K562 (cell line): ENCODE data around the gene FRAT2. TPM values are rescaled to one million over a fixed set of nuclear protein-coding genes. Genes with fewer than 3 reads are reported as not detected.
A peak's percentile ranks its signal among the peaks of the same experiment; 100 is the strongest.

Source experiments
- CREBBP ChIP-seq: IDR thresholded peaks from one replicate; pipeline ENCODE4 v1.6.1; 2012; ENCODE audit warnings: low read depth, mild to moderate bottlenecking, control low read depth, inconsistent platforms, low read length
- DMBX1 ChIP-seq: fragments of 250-450 bp; sonication (Bioruptor Pico); IDR thresholded peaks from 2 replicates; pipeline ENCODE4 v1.8.0; 2022; ENCODE audit warnings: inconsistent platforms, mild to moderate bottlenecking, moderate library complexity, borderline replicate concordance
- E2F4 ChIP-seq: sonication (generic); formaldehyde crosslinking; IDR thresholded peaks from 2 replicates; pipeline ENCODE4 v1.8.0; 2022; ENCODE audit warnings: mild to moderate bottlenecking, low read depth, missing genetic modification reagents
- FOXK1 ChIP-seq: sonication (generic); formaldehyde crosslinking; IDR thresholded peaks from 2 replicates; pipeline ENCODE4 v1.8.0; 2022; ENCODE audit warnings: missing genetic modification reagents, mild to moderate bottlenecking, borderline replicate concordance
- HCFC1 ChIP-seq: IDR thresholded peaks from 2 replicates; pipeline ENCODE4 v1.6.1; 2012; ENCODE audit warnings: low read depth, low read length, improper control_type of control experiment
- MBD2 ChIP-seq: sonication (generic); IDR thresholded peaks from 2 replicates; pipeline ENCODE4 v1.6.1; 2016; ENCODE audit warnings: low read depth, borderline replicate concordance
- NFIC ChIP-seq: fragments of 450-650 bp; IDR thresholded peaks from 2 replicates; pipeline ENCODE4 v1.6.1; 2017; ENCODE audit warnings: mild to moderate bottlenecking, inconsistent platforms
- NFIX ChIP-seq: fragments of 250-450 bp; sonication (Bioruptor Pico); IDR thresholded peaks from 2 replicates; pipeline ENCODE4 v1.4.0; 2020; ENCODE audit warnings: low read depth, mild to moderate bottlenecking, moderate library complexity
- NFXL1 ChIP-seq: fragments of 450-650 bp; formaldehyde crosslinking; IDR thresholded peaks from 2 replicates; pipeline ENCODE4 v1.4.0; 2021; ENCODE audit warnings: mild to moderate bottlenecking
- NKRF ChIP-seq: fragments of 450-650 bp; IDR thresholded peaks from 2 replicates; pipeline ENCODE4 v1.6.1; 2016; ENCODE audit warnings: borderline replicate concordance
- PTTG1 ChIP-seq: fragments of 450-650 bp; IDR thresholded peaks from 2 replicates; pipeline ENCODE4 v1.6.1; 2016; ENCODE audit warnings: low read depth, mild to moderate bottlenecking, missing genetic modification characterization, missing compliant biosample characterization
- SPI1 ChIP-seq: IDR thresholded peaks from 2 replicates; pipeline ENCODE4 v1.6.1; 2011; ENCODE audit warnings: low read depth, low read length, control low read depth, borderline replicate concordance
- SRSF3 ChIP-seq: fragments of 200-400 bp; formaldehyde crosslinking; IDR thresholded peaks from 2 replicates; pipeline ENCODE4 v1.6.1; 2016; ENCODE audit warnings: mild to moderate bottlenecking, low read length, moderate library complexity; ENCODE audit not compliant: insufficient read depth
- SUPT5H ChIP-seq: fragments of 450-650 bp; IDR thresholded peaks from 2 replicates; pipeline ENCODE4 v1.6.1; 2016
- TBP ChIP-seq: optimal IDR thresholded peaks from 2 replicates; pipeline ENCODE3; 2011; ENCODE audit warnings: low read depth, low read length, improper control_type of control experiment
- TFAP4 ChIP-seq: sonication (generic); formaldehyde crosslinking; IDR thresholded peaks from 2 replicates; pipeline ENCODE4 v1.8.0; 2022; ENCODE audit warnings: missing genetic modification reagents, mild to moderate bottlenecking, moderate library complexity, borderline replicate concordance
- ZBTB12 ChIP-seq: fragments of 250-450 bp; sonication (Bioruptor Pico); IDR thresholded peaks from 2 replicates; pipeline ENCODE4 v1.4.0; 2020
- ZFP91 ChIP-seq: sonication (generic); formaldehyde crosslinking; IDR thresholded peaks from 2 replicates; pipeline ENCODE4 v1.8.0; 2022; ENCODE audit warnings: mild to moderate bottlenecking, missing genetic modification reagents
- ZNF253 ChIP-seq: fragments of 250-450 bp; sonication (Bioruptor Pico); conservative IDR thresholded peaks from 2 replicates; pipeline ENCODE4 v1.6.1; 2021; ENCODE audit warnings: mild to moderate bottlenecking
- ZNF764 ChIP-seq: fragments of 250-450 bp; sonication (Bioruptor Pico); IDR thresholded peaks from 2 replicates; pipeline ENCODE4 v1.4.0; 2020; ENCODE audit warnings: low read depth, mild to moderate bottlenecking, moderate library complexity
- ZSCAN29 ChIP-seq: fragments of 450-650 bp; IDR thresholded peaks from 2 replicates; pipeline ENCODE4 v1.6.1; 2017
- polyA plus RNA-seq, 8 experiments: library from polyadenylated mRNA; depleted of rRNA in 4 of 8; stranded (reverse) in 5 of 8; unstranded in 3 of 8; fragments of >200 nt; fragmentation: Nextera tagmentation in 2 of 8; fragmentation: Illumina TruSeq in 1 of 8; extraction: Ambion mirVana in 2 of 8; extraction: Trizol in 1 of 8; gene quantifications; 2 replicates each; pipeline versions ENCODE4 v1.2.1 to v1.2.3, GENCODE V29; 2011 to 2014; ENCODE audit warnings: inconsistent platforms in 1 of 8, missing spikeins in 1 of 8
- total RNA-seq, 7 experiments: library from RNA; depleted of rRNA in 6 of 7; stranded (reverse); fragments of >200 nt in 6 of 7; fragmentation: Illumina TruSeq in 2 of 7; extraction: Trizol in 2 of 7; gene quantifications; 2 replicates each; pipeline versions ENCODE4 v1.2.1 to v1.2.3, GENCODE V29; 2011 to 2021; ENCODE audit warnings: low replicate concordance in 1 of 7

FRAT2 gene
- total and polyA plus RNA-seq, 9 of the 15 experiments (the other 6 are each of a cell fraction or from before 2014, with no cell fraction given), result 4.3 to 31.7 (median 19.5) TPM

- TF ChIP-seq ZBTB12 (CRISPR knock-in tag) (no peak), ZSCAN29 (no peak), FOXK1 (CRISPR knock-in tag) (no peak), NFXL1 (no peak), ZNF764 (CRISPR knock-in tag) (no peak), SPI1 (peak; percentile 62; the same call in 1 of the 2 replicates), DMBX1 (no peak), TBP (peak; percentile 78), NFIC (peak; percentile 95), NFIX (CRISPR knock-in tag) (0 out of 2 replicates have a peak, but pooled peaks have one; percentile 4), ZFP91 (no peak), HCFC1 (peak; percentile 91), CREBBP (no peak), TFAP4 (CRISPR knock-in tag) (peak; percentile 89), SRSF3 (no peak), PTTG1 (no peak), ZNF253 (CRISPR knock-in tag) (no peak), SUPT5H (peak; percentile 81), E2F4 (no peak; the same call in 1 of the 2 replicates), MBD2 (peak; percentile 91), NKRF (peak; percentile 52; the same call in 1 of the 2 replicates)
These were observed 42.2 kb downstream of the FRAT2 start, which contains the start of gene ARHGAP19 (continued) for GRCh38 chr10:97292097-97292861.
